Nephron (organoid): ENCODE measurements around the gene AP5S1.

Experiments
- H3K27ac Mint-ChIP-seq, 3 experiments: 2 replicates each; pipeline ENCODE4 v1.8.0; 2020; ENCODE audit warnings: mixed read lengths in 3 of 3, mild to moderate bottlenecking in 2 of 3, moderate library complexity in 1 of 3
- H3K27me3 Mint-ChIP-seq: 2 replicates; pipeline ENCODE4 v1.8.0; 2021; ENCODE audit warnings: low read depth, mild to moderate bottlenecking, moderate library complexity, mixed read lengths
- H3K36me3 Mint-ChIP-seq: 2 replicates; pipeline ENCODE4 v1.8.0; 2020; ENCODE audit warnings: low read depth, mixed read lengths
- H3K4me1 Mint-ChIP-seq: 2 replicates; pipeline ENCODE4 v1.8.0; 2020; ENCODE audit warnings: mixed read lengths
- H3K4me3 Mint-ChIP-seq, 3 experiments: 2 replicates each; pipeline ENCODE4 v1.8.0; 2020; ENCODE audit warnings: mild to moderate bottlenecking in 3 of 3, mixed read lengths in 3 of 3, moderate library complexity in 2 of 3
- H3K9me3 Mint-ChIP-seq: 2 replicates; pipeline ENCODE4 v1.8.0; 2020; ENCODE audit warnings: mixed read lengths
- TF ChIP-seq, protein P1 (sequence below), 3 experiments: fragments of 200-600 bp; sonication (generic); IDR thresholded peaks; one replicate each; pipeline ENCODE4 v1.5.0; 2021; ENCODE audit warnings: antibody characterized with exemption in 3 of 3; ENCODE audit not compliant: unreplicated experiment in 3 of 3

AP5S1 gene

DNA sequence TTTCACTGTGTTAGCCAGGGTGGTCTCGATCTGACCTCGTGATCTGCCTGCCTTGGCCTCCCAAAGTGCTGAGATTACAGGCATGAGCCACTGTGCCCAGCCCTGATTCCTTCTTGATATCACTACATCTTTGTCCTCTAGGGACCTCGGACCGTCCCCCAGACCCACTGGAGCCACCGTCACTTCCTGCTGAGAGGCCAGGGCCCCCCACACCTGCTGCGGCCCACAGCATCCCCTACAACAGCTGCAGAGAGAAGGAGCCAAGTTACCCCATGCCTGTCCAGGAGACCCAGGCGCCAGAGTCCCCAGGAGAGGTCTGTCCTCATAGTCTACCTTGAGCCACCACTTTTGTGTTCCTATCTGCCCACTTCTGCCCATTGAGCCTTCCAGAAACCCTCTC, 40.8 kb downstream of the AP5S1 start:
- TF ChIP-seq, protein P1, sequence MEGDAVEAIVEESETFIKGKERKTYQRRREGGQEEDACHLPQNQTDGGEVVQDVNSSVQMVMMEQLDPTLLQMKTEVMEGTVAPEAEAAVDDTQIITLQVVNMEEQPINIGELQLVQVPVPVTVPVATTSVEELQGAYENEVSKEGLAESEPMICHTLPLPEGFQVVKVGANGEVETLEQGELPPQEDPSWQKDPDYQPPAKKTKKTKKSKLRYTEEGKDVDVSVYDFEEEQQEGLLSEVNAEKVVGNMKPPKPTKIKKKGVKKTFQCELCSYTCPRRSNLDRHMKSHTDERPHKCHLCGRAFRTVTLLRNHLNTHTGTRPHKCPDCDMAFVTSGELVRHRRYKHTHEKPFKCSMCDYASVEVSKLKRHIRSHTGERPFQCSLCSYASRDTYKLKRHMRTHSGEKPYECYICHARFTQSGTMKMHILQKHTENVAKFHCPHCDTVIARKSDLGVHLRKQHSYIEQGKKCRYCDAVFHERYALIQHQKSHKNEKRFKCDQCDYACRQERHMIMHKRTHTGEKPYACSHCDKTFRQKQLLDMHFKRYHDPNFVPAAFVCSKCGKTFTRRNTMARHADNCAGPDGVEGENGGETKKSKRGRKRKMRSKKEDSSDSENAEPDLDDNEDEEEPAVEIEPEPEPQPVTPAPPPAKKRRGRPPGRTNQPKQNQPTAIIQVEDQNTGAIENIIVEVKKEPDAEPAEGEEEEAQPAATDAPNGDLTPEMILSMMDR (IDR thresholded peaks at IDR 0.05; ENCODE audit: unreplicated experiment in 3 of 3) = no peak
- Mint-ChIP-seq H3K27me3 (no peaks in the 10 kb centered on the region), H3K36me3 (peaks cover 63% of the 10 kb centered on the region), H3K27ac (no peak overlapping the region), H3K9me3 (no peaks in the 10 kb centered on the region), H3K4me1 (no peaks in the 10 kb centered on the region), H3K4me3 (no peak overlapping the region)

- TF ChIP-seq, protein P1 (IDR thresholded peaks at IDR 0.05; ENCODE audit: unreplicated experiment in 3 of 3) = no peak
- Mint-ChIP-seq H3K4me3 (no peak overlapping the region), H3K9me3 (no peaks in the 10 kb centered on the region), H3K36me3 (peaks cover 65% of the 10 kb centered on the region), H3K27ac (no peak overlapping the region), H3K27me3 (no peaks in the 10 kb centered on the region), H3K4me1 (no peaks in the 10 kb centered on the region)
Measured at GRCh38 chr20:3862333-3862732, 42.0 kb downstream of the AP5S1 start.

DNA sequence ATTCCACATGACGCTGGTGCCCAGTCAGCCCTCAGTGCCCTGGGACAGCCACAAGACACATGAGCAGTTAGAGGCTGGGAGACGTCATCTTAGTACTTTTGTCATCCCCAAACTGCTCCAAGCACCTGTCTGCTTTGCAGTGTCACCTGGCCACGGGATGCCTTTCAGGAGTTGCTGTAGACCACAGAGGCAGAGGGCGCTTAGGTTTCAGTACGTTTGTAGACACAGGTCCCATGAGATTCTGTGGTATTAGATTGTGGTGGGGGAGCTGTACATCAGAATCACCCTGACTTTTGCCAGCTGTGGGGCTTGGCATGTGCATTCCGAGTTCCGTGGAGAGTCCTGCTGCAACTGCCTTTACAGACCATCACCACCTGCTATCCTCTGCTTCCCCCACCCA, 43.0 kb downstream of the AP5S1 start:
- Mint-ChIP-seq H3K9me3 (no peaks in the 10 kb centered on the region), H3K4me1 (no peaks in the 10 kb centered on the region), H3K27ac (no peak overlapping the region), H3K36me3 (peaks cover 64% of the 10 kb centered on the region), H3K27me3 (no peaks in the 10 kb centered on the region), H3K4me3 (no peak overlapping the region)
- TF ChIP-seq, protein P1 (IDR thresholded peaks at IDR 0.05; ENCODE audit: unreplicated experiment in 3 of 3) = no peak

GRCh38 chr20:3864518-3864917, 44.2 kb downstream of the AP5S1 start:
- no peak overlapping the region for H3K27ac Mint-ChIP-seq
- peaks cover 56% of the 10 kb centered on the region for H3K36me3 Mint-ChIP-seq
- no peaks in the 10 kb centered on the region for H3K27me3 Mint-ChIP-seq
- H3K4me3 Mint-ChIP-seq = no peak overlapping the region
- no peaks in the 10 kb centered on the region for H3K9me3 Mint-ChIP-seq
- TF ChIP-seq, protein P1 (IDR thresholded peaks at IDR 0.05; ENCODE audit: unreplicated experiment in 3 of 3) = no peak
- no peaks in the 10 kb centered on the region for H3K4me1 Mint-ChIP-seq

- TF ChIP-seq, protein P1 (IDR thresholded peaks at IDR 0.05; ENCODE audit: unreplicated experiment in 3 of 3) = no peak
- Mint-ChIP-seq H3K27ac (no peak overlapping the region), H3K27me3 (no peaks in the 10 kb centered on the region), H3K4me1 (no peaks in the 10 kb centered on the region), H3K9me3 (no peaks in the 10 kb centered on the region), H3K36me3 (peaks cover 58% of the 10 kb centered on the region), H3K4me3 (no peak overlapping the region)
Measured at GRCh38 chr20:3865152-3865886, 45.0 kb downstream of the AP5S1 start.

- no peaks in the 10 kb centered on the region for H3K9me3 Mint-ChIP-seq
Measured at GRCh38 chr20:3865887-3866407, 45.6 kb downstream of the AP5S1 start.

More at GRCh38 chr20:3865887-3866407, 45.6 kb downstream of the AP5S1 start:
- no peak overlapping the region for H3K27ac Mint-ChIP-seq
- H3K4me3 Mint-ChIP-seq = no peak overlapping the region
- TF ChIP-seq, protein P1 (IDR thresholded peaks at IDR 0.05; ENCODE audit: unreplicated experiment in 3 of 3) = no peak
- no peaks in the 10 kb centered on the region for H3K4me1 Mint-ChIP-seq
- peaks cover 64% of the 10 kb centered on the region for H3K36me3 Mint-ChIP-seq
- no peaks in the 10 kb centered on the region for H3K27me3 Mint-ChIP-seq
